IMR-90 (cell line): ENCODE results near the gene PRLH. TPM values are rescaled to one million over a fixed set of nuclear protein-coding genes. Genes with fewer than 3 reads are reported as not detected.
A peak's percentile ranks its signal among the peaks of the same experiment; 100 is the strongest.

Source experiments
- ATAC-seq: fragments of 200-7000 bp; cut with Tn5 transposase; 2 replicates; pipeline ENCODE4 v1.9.1; 2020; ENCODE audit warnings: low read depth, mild to moderate bottlenecking, moderate library complexity
- BruUV-seq: library from RNA; stranded (reverse); fragments of 400-500 nt; replicated peaks from 2 replicates; lab custom pipeline; 2021; lab: Mats Ljungman, UMichigan
- CTCF ChIA-PET: fragments of 300-600 bp; formaldehyde crosslinking; extraction: SDS; loops from one replicate; lab custom pipeline; 2021; ENCODE audit warnings: antibody characterized with exemption; lab: Yijun Ruan, JAX
- POLR2A ChIA-PET: fragments of 300-600 bp; sonication (Branson Sonifier 250); formaldehyde crosslinking; loops from one replicate; lab custom pipeline; 2022; ENCODE audit warnings: antibody characterized with exemption; ENCODE audit not compliant: unreplicated experiment; lab: Charles Lee
- DNase-seq: peaks from one replicate; pipeline ENCODE4 v3.0.0; 2013
- H2AFZ ChIP-seq: replicated peaks from 2 replicates; pipeline ENCODE3; 2013; ENCODE audit warnings: low read length, mild to moderate bottlenecking; ENCODE audit not compliant: poor library complexity
- H2AK5ac ChIP-seq: 2 replicates; pipeline ENCODE4 v1.6.1; 2013; ENCODE audit warnings: low read depth, low read length, inconsistent platforms
- H2AK9ac ChIP-seq: replicated peaks from 2 replicates; pipeline ENCODE3; 2013; ENCODE audit warnings: mild to moderate bottlenecking, low read depth, low read length, moderate library complexity; ENCODE audit not compliant: poor library complexity
- H2BK120ac ChIP-seq: 2 replicates; pipeline ENCODE4 v1.6.1; 2013; ENCODE audit warnings: low read depth, low read length, inconsistent platforms
- H2BK15ac ChIP-seq: 3 replicates; pipeline ENCODE4 v1.6.1; 2013; ENCODE audit warnings: low read depth, low read length, inconsistent platforms
- H2BK20ac ChIP-seq: 2 replicates; pipeline ENCODE4 v1.6.1; 2013; ENCODE audit warnings: low read depth, mild to moderate bottlenecking, inconsistent platforms, low read length, moderate library complexity
- H2BK5ac ChIP-seq: 2 replicates; pipeline ENCODE4 v1.6.1; 2013; ENCODE audit warnings: mild to moderate bottlenecking, low read depth, low read length, inconsistent platforms; ENCODE audit not compliant: poor library complexity, severe bottlenecking
- H3K14ac ChIP-seq: replicated peaks from 2 replicates; pipeline ENCODE4 v1.6.1; 2013; ENCODE audit warnings: low read depth, low read length, inconsistent platforms
- H3K18ac ChIP-seq: 2 replicates; pipeline ENCODE4 v1.6.1; 2013; ENCODE audit warnings: low read depth, low read length, control low read depth
- H3K23ac ChIP-seq: 2 replicates; pipeline ENCODE4 v1.6.1; 2013; ENCODE audit warnings: low read depth, low read length, inconsistent platforms
- H3K27ac ChIP-seq: 2 replicates; pipeline ENCODE4 v1.5.1; 2013; ENCODE audit warnings: mild to moderate bottlenecking, control low read depth, low read length; ENCODE audit not compliant: insufficient read depth
- H3K27me3 ChIP-seq: 2 replicates; pipeline ENCODE4 v1.6.1; 2013; ENCODE audit warnings: low read length; ENCODE audit not compliant: control insufficient read depth, insufficient read depth
- H3K36me3 ChIP-seq: 2 replicates; pipeline ENCODE4 v1.6.1; 2013; ENCODE audit warnings: low read length, mixed read lengths; ENCODE audit not compliant: control insufficient read depth, insufficient read depth
- H3K4ac ChIP-seq: 2 replicates; pipeline ENCODE4 v1.6.1; 2013; ENCODE audit warnings: low read depth, low read length, inconsistent platforms
- H3K4me1 ChIP-seq: 2 replicates; pipeline ENCODE4 v1.6.1; 2013; ENCODE audit warnings: low read length, mixed read lengths; ENCODE audit not compliant: control insufficient read depth, insufficient read depth
- H3K4me2 ChIP-seq: 2 replicates; pipeline ENCODE4 v1.6.1; 2013; ENCODE audit warnings: low read depth, mild to moderate bottlenecking, control low read depth, low read length, moderate library complexity
- H3K4me3 ChIP-seq: 2 replicates; pipeline ENCODE4 v1.5.1; 2013; ENCODE audit warnings: low read depth, mild to moderate bottlenecking, control low read depth, low read length, moderate library complexity; ENCODE audit not compliant: insufficient read depth
- H3K56ac ChIP-seq: 2 replicates; pipeline ENCODE4 v1.6.1; 2013; ENCODE audit warnings: low read length, inconsistent platforms; ENCODE audit not compliant: insufficient read depth; ENCODE audit errors: extremely low read depth
- H3K79me1 ChIP-seq, 2 experiments: 2 replicates each; pipeline ENCODE4 v1.6.1; 2013; ENCODE audit warnings: low read length in 2 of 2, inconsistent platforms in 1 of 2, low read depth in 1 of 2
- H3K9ac ChIP-seq: 2 replicates; pipeline ENCODE4 v1.6.1; 2013; ENCODE audit warnings: low read depth, low read length, control low read depth
- H3K9me1 ChIP-seq: 2 replicates; pipeline ENCODE4 v1.6.1; 2013; ENCODE audit warnings: low read length, inconsistent platforms; ENCODE audit not compliant: insufficient read depth
- H3K9me3 ChIP-seq: 2 replicates; pipeline ENCODE4 v1.6.1; 2013; ENCODE audit warnings: low read length; ENCODE audit not compliant: control insufficient read depth, insufficient read depth
- H4K20me1 ChIP-seq: 2 replicates; pipeline ENCODE4 v1.6.1; 2013; ENCODE audit warnings: low read length, inconsistent platforms; ENCODE audit not compliant: insufficient read depth
- H4K5ac ChIP-seq: 2 replicates; pipeline ENCODE4 v1.6.1; 2013; ENCODE audit warnings: mild to moderate bottlenecking, low read depth, low read length, control low read depth
- H4K8ac ChIP-seq, 2 experiments: 2 replicates each; pipeline ENCODE4 v1.6.1; 2013; ENCODE audit warnings: low read depth in 2 of 2, low read length in 2 of 2, control low read depth in 1 of 2, inconsistent platforms in 1 of 2
- H4K91ac ChIP-seq: 2 replicates; pipeline ENCODE4 v1.6.1; 2013; ENCODE audit warnings: low read depth, low read length, inconsistent platforms; ENCODE audit not compliant: insufficient read depth
- BHLHE40 ChIP-seq: fragments of 150-350 bp; IDR thresholded peaks from 2 replicates; pipeline ENCODE4 v1.6.1; 2016; ENCODE audit warnings: mild to moderate bottlenecking, low read depth, low read length
- CEBPB ChIP-seq: IDR thresholded peaks from 2 replicates; pipeline ENCODE4 v1.6.1; 2012; ENCODE audit warnings: low read depth, low read length, improper control_type of control experiment
- CTCF ChIP-seq: conservative IDR thresholded peaks from 2 replicates; pipeline ENCODE4 v1.5.1; 2012; ENCODE audit warnings: mild to moderate bottlenecking, low read depth, low read length, improper control_type of control experiment
- FOS ChIP-seq: fragments of 150-350 bp; IDR thresholded peaks from 2 replicates; pipeline ENCODE4 v1.6.1; 2016; ENCODE audit warnings: low read depth, low read length
- MAFK ChIP-seq: IDR thresholded peaks from 2 replicates; pipeline ENCODE4 v1.6.1; 2012; ENCODE audit warnings: low read depth, low read length, improper control_type of control experiment
- MAZ ChIP-seq: IDR thresholded peaks from 2 replicates; pipeline ENCODE4 v1.6.1; 2012; ENCODE audit warnings: low read depth, mild to moderate bottlenecking, low read length, improper control_type of control experiment, moderate library complexity, borderline replicate concordance
- MXI1 ChIP-seq: IDR thresholded peaks from 2 replicates; pipeline ENCODE4 v1.6.1; 2012; ENCODE audit warnings: low read depth, mild to moderate bottlenecking, low read length, moderate library complexity, borderline replicate concordance
- NFE2L2 ChIP-seq: fragments of 150-350 bp; IDR thresholded peaks from 2 replicates; pipeline ENCODE4 v1.6.1; 2016; ENCODE audit warnings: low read depth, mild to moderate bottlenecking, low read length
- RAD21 ChIP-seq: IDR thresholded peaks from 2 replicates; pipeline ENCODE4 v1.6.1; 2012; ENCODE audit warnings: low read length, improper control_type of control experiment
- RCOR1 ChIP-seq: IDR thresholded peaks from 2 replicates; pipeline ENCODE4 v1.6.1; 2012; ENCODE audit warnings: mild to moderate bottlenecking, low read length, improper control_type of control experiment; ENCODE audit not compliant: insufficient replicate concordance
- RFX5 ChIP-seq: IDR thresholded peaks from 2 replicates; pipeline ENCODE4 v1.8.0; 2012; ENCODE audit warnings: low read depth, mild to moderate bottlenecking, low read length, moderate library complexity
- USF2 ChIP-seq: fragments of 150-350 bp; IDR thresholded peaks from 2 replicates; pipeline ENCODE4 v1.6.1; 2017; ENCODE audit warnings: mild to moderate bottlenecking, antibody characterized with exemption, low read length, low read depth
- WGBS, 2 experiments: methylation state at CpG; one replicate each; pipeline versions ENCODE4 v1.1.5 to v1.1.7; 2013; ENCODE audit warnings: missing lambda C conversion rate in 2 of 2; ENCODE audit not compliant: insufficient read length in 1 of 2; ENCODE audit errors: extremely low coverage in 2 of 2; 5-methylcytosine and 5-hydroxymethylcytosine counted together
- dilution Hi-C: fragments of 300-500 bp; cut with HindIII; formaldehyde crosslinking; loops from one replicate; pipeline ENCODE4 v1.14.3; 2018; ENCODE audit warnings: low sequenced_read_pairs; ENCODE audit not compliant: unreplicated experiment
- in situ Hi-C: fragments of 300-500 bp; cut with MboI; formaldehyde crosslinking; loops from 3 replicates; pipeline ENCODE4 v1.14.3; 2019; ENCODE audit warnings: low sequenced_read_pairs, inconsistent platforms, mixed read lengths
- intact Hi-C: fragments of 100-400 bp; cut with micrococcal nuclease; formaldehyde crosslinking; loops from 2 replicates; pipeline ENCODE4 v1.10.0; 2022
- polyA plus RNA-seq, 3 experiments: library from polyadenylated mRNA; depleted of rRNA; stranded (reverse); fragments of >200 nt; gene quantifications; 2 replicates each; pipeline ENCODE4 v1.2.3, GENCODE V29; 2012; ENCODE audit warnings: low replicate concordance in 1 of 3
- total RNA-seq: library from RNA; depleted of rRNA; stranded (reverse); fragments of >200 nt; gene quantifications from 2 replicates; pipeline ENCODE4 v1.2.3, GENCODE V29; 2012
- TF ChIP-seq, protein P1 (sequence below): fragments of 150-350 bp; IDR thresholded peaks from 2 replicates; pipeline ENCODE4 v1.6.1; 2016; ENCODE audit warnings: low read depth, mild to moderate bottlenecking, low read length, moderate library complexity, borderline replicate concordance

PRLH gene
- total and polyA plus RNA-seq, 2 of the 4 experiments (the other 2 are of a cell fraction): not detected

GRCh38 chr2:237575869-237576862 is 9.8 kb downstream of the PRLH start:
- intact Hi-C loops: no loop called here
- BruUV-seq: no TSS peak
- Histone ChIP-seq H2BK5ac (no peak overlapping the region), H2AFZ (peak overlapping the region; percentile 51), H2AK5ac (no peak overlapping the region), H2BK20ac (no peak overlapping the region), H3K36me3 (no peaks in the 10 kb centered on the region), H3K18ac (no peak overlapping the region), H4K5ac (no peak overlapping the region), H3K27me3 (peaks cover 4% of the 10 kb centered on the region; the same call in 1 of the 2 replicates), H4K91ac (no peak overlapping the region), H3K23ac (no peak overlapping the region), H3K27ac (no peak overlapping the region), H3K56ac (no peak overlapping the region), H3K79me1 (peaks cover 0 to 8% of the 10 kb centered on the region in 2 experiments; a peak in 1 of 4 replicates), H3K4me2 (no peak overlapping the region), H4K20me1 (no peaks in the 10 kb centered on the region), H3K9me3 (no peaks in the 10 kb centered on the region), H2AK9ac (no peak overlapping the region), H3K9ac (no peak overlapping the region), H4K8ac (no peak overlapping the region), H3K14ac (no peak overlapping the region), H3K4ac (no peak overlapping the region), H3K4me1 (peaks cover 7% of the 10 kb centered on the region; the same call in 1 of the 2 replicates), H3K9me1 (no peaks in the 10 kb centered on the region), H2BK120ac (no peak overlapping the region), H2BK15ac (no peak overlapping the region), H3K4me3 (no peak overlapping the region)
- in situ Hi-C loops: loop anchor here (10.0 kb wide), 1 partner anchor 161 kb away; the partner anchor contains the start of gene COL6A3
- POLR2A ChIA-PET: no interaction called here
- WGBS, 2 experiments: 76% methylated on average over 12 of the region's 27 CpGs; no CpG with 5 or more reads in 1 of the 2 experiments
- dilution Hi-C loops: no loop called here
- ATAC-seq: no peak
- DNase-seq: no peak
- CTCF ChIA-PET: no interaction called here
- TF ChIP-seq, protein P1, sequence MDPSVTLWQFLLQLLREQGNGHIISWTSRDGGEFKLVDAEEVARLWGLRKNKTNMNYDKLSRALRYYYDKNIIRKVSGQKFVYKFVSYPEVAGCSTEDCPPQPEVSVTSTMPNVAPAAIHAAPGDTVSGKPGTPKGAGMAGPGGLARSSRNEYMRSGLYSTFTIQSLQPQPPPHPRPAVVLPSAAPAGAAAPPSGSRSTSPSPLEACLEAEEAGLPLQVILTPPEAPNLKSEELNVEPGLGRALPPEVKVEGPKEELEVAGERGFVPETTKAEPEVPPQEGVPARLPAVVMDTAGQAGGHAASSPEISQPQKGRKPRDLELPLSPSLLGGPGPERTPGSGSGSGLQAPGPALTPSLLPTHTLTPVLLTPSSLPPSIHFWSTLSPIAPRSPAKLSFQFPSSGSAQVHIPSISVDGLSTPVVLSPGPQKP: no peak
- TF ChIP-seq MAFK: no peak
- TF ChIP-seq CEBPB: no peak
- no peak for TF ChIP-seq MAZ
- no peak for TF ChIP-seq FOS
- TF ChIP-seq MXI1: no peak
- no peak for TF ChIP-seq USF2
- TF ChIP-seq BHLHE40: no peak
- no peak for TF ChIP-seq RAD21
- no peak for TF ChIP-seq NFE2L2
- no peak for TF ChIP-seq RFX5
- TF ChIP-seq CTCF: no peak
- no peak for TF ChIP-seq RCOR1
